PFSK-1 (cell line): ENCODE data around the gene DNAJC11. TPM values are rescaled to one million over a fixed set of nuclear protein-coding genes. Genes with fewer than 3 reads are reported as not detected.

Experiments used
- FOXP2 ChIP-seq: optimal IDR thresholded peaks from 2 replicates; pipeline ENCODE3; 2011; ENCODE audit warnings: borderline replicate concordance, control low read depth, inconsistent platforms; ENCODE audit not compliant: insufficient read depth; ENCODE audit errors: extremely low read length, extremely low read depth
- POLR2AphosphoS5 ChIP-seq: IDR thresholded peaks from 2 replicates; pipeline ENCODE4 v1.6.1; 2012; ENCODE audit warnings: low read depth, mild to moderate bottlenecking, control low read depth, low read length, moderate library complexity
- SIN3A ChIP-seq: IDR thresholded peaks from 2 replicates; pipeline ENCODE4 v1.6.1; 2012; ENCODE audit warnings: mild to moderate bottlenecking, low read length, moderate library complexity, borderline replicate concordance; ENCODE audit not compliant: insufficient read depth
- TAF1 ChIP-seq: IDR thresholded peaks from 2 replicates; pipeline ENCODE4 v1.6.1; 2012; ENCODE audit warnings: low read length, control low read depth, borderline replicate concordance; ENCODE audit not compliant: insufficient read depth
- polyA plus RNA-seq: library from polyadenylated mRNA; unstranded; fragments of >200 nt; gene quantifications from one replicate; pipeline ENCODE4 v1.2.1, GENCODE V29; 2012; ENCODE audit warnings: low read depth, missing spikeins; ENCODE audit not compliant: insufficient read length
- TF ChIP-seq, protein P1 (sequence below), 2 experiments: IDR thresholded peaks; 2 replicates each; pipeline versions ENCODE4 v1.6.1 to v1.8.0; 2011 to 2012; ENCODE audit warnings: low read depth in 2 of 2, low read length in 2 of 2, control low read depth in 1 of 2, inconsistent platforms in 1 of 2, mild to moderate bottlenecking in 1 of 2, moderate library complexity in 1 of 2; ENCODE audit not compliant: insufficient read depth in 1 of 2

DNAJC11 gene, protein sequence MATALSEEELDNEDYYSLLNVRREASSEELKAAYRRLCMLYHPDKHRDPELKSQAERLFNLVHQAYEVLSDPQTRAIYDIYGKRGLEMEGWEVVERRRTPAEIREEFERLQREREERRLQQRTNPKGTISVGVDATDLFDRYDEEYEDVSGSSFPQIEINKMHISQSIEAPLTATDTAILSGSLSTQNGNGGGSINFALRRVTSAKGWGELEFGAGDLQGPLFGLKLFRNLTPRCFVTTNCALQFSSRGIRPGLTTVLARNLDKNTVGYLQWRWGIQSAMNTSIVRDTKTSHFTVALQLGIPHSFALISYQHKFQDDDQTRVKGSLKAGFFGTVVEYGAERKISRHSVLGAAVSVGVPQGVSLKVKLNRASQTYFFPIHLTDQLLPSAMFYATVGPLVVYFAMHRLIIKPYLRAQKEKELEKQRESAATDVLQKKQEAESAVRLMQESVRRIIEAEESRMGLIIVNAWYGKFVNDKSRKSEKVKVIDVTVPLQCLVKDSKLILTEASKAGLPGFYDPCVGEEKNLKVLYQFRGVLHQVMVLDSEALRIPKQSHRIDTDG
- 49.2 TPM for polyA plus RNA-seq

DNA sequence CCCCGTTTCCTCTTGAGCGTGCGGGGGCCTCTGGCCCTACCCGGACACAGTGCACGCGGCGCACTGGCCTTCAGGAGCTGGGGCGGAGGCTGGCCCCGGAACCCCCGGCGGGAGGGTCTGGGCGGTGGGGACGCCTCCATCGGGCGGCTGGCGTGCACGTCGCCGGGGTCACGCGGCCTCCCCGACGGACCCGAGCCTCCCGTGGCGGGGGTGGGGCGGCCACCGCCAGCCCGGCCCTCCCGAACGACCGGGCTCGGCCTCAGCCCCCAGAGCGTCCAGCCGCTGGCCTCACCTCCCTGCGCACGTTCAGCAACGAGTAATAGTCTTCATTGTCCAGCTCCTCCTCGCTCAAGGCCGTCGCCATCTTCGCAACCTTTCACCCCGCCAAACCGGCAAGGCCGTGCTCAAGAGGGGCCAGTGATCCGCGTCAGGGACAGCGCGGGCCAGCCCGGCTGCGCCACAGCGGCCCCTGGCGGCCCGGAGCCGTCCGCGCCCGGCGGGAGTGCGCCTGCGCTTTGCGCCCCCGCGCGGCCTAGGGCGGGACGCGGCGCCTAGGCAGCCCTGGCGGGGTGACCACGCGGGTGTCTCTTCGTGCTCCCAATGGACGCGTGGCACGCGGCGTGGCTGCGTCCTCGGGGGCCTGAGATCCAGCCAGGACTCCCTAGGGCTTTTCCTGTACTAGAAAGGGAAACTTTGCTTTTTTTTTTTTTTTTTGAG, at the start of gene DNAJC11:
DNAJC11 (minus strand) TSS at position 380 of the 717 bp plus-strand sequence; CDS start at position 364, 16 bp downstream.
- TF ChIP-seq TAF1 (peak; percentile 97), POLR2AphosphoS5 (peak; percentile 60; the same call in 1 of the 2 replicates), FOXP2 (peak; percentile 68)
- TF ChIP-seq, protein P1, sequence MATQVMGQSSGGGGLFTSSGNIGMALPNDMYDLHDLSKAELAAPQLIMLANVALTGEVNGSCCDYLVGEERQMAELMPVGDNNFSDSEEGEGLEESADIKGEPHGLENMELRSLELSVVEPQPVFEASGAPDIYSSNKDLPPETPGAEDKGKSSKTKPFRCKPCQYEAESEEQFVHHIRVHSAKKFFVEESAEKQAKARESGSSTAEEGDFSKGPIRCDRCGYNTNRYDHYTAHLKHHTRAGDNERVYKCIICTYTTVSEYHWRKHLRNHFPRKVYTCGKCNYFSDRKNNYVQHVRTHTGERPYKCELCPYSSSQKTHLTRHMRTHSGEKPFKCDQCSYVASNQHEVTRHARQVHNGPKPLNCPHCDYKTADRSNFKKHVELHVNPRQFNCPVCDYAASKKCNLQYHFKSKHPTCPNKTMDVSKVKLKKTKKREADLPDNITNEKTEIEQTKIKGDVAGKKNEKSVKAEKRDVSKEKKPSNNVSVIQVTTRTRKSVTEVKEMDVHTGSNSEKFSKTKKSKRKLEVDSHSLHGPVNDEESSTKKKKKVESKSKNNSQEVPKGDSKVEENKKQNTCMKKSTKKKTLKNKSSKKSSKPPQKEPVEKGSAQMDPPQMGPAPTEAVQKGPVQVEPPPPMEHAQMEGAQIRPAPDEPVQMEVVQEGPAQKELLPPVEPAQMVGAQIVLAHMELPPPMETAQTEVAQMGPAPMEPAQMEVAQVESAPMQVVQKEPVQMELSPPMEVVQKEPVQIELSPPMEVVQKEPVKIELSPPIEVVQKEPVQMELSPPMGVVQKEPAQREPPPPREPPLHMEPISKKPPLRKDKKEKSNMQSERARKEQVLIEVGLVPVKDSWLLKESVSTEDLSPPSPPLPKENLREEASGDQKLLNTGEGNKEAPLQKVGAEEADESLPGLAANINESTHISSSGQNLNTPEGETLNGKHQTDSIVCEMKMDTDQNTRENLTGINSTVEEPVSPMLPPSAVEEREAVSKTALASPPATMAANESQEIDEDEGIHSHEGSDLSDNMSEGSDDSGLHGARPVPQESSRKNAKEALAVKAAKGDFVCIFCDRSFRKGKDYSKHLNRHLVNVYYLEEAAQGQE (IDR thresholded peaks at IDR 0.05; ENCODE audit: insufficient read depth in 1 of 2, low read depth in 2 of 2, low read length in 2 of 2) = no peak; a peak in 1 of 4 replicates

DNA sequence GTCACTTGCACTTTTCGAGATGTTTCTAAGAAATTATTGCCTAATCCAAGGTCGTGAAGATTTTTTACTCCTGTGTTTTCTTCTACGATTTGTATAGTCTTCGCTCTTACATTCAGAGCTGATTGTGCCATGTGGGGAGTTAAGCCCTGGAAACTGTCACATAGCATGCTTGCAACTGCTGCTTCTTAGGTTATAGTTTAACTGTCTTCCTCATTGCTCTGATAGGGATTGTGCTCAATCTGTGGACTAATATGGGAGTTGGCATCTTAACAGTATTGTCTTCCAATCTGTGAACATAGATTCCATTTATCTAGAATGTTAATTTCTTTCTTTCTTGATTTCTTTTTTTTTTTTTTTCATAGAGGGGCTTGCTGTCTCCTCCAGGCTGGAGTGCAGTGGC, 48.9 kb upstream of the DNAJC11 start:
- no peak for TF ChIP-seq POLR2AphosphoS5
- TF ChIP-seq TAF1 = no peak
- no peak for TF ChIP-seq SIN3A
- no peak for TF ChIP-seq FOXP2
- TF ChIP-seq, protein P1 (IDR thresholded peaks at IDR 0.05; ENCODE audit: insufficient read depth in 1 of 2, low read depth in 2 of 2, low read length in 2 of 2) = no peak

DNA sequence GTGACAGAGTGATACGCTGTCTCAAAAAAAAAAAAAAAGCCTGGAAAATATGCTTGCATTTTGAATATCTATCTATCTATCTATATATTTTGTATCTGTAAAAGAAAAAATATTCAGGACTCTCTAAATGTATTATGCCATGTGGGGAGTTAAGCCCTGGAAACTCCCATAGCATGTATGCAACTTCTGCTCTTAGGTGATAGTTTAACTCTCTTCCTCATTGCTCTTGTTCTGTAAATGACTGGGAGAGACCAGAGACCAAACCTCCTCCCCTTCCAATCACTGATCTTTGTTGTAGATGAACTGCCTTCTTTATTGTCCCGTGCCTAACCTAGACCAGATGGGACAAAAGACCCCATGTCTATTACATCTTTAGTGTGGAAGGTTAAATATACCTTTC, 46.1 kb upstream of the DNAJC11 start:
- TF ChIP-seq, protein P1 (IDR thresholded peaks at IDR 0.05; ENCODE audit: insufficient read depth in 1 of 2, low read depth in 2 of 2, low read length in 2 of 2) = no peak
- TF ChIP-seq FOXP2 (no peak), POLR2AphosphoS5 (no peak), TAF1 (no peak), SIN3A (no peak)

DNA sequence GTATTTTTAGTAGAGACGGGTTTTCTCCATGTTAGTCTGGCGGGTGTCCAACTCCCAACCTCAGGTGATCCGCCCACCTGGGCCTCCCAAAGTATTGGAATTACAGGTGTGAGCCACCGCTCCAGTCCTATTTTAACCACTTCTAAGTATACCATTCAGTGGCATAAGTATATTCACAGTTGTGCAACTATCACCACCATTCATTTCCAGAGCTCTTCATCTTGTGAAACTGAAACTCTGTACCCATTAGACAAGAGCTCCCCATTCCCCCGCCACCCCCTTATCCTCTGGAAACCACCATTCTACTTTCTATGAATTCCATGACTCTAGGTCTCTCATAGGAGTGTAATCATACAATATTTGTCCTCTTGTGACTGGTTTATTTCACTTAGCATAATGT, 43.5 kb upstream of the DNAJC11 start:
- TF ChIP-seq TAF1 (no peak), SIN3A (no peak), FOXP2 (no peak), POLR2AphosphoS5 (no peak)
- TF ChIP-seq, protein P1 (IDR thresholded peaks at IDR 0.05; ENCODE audit: insufficient read depth in 1 of 2, low read depth in 2 of 2, low read length in 2 of 2) = no peak
